Activated CD4-positive, alpha-beta T cell treated with anti-CD3 and anti-CD28 coated beads, Interleukin-2, amount 50 U/mL, for 4 hours (primary cell): ENCODE results near the gene ABCB10.

ENCODE experiments used
- DNase-seq, 2 experiments: peaks; one replicate each; pipeline ENCODE4 v3.0.0-alpha.2; 2020

ABCB10 gene

DNA sequence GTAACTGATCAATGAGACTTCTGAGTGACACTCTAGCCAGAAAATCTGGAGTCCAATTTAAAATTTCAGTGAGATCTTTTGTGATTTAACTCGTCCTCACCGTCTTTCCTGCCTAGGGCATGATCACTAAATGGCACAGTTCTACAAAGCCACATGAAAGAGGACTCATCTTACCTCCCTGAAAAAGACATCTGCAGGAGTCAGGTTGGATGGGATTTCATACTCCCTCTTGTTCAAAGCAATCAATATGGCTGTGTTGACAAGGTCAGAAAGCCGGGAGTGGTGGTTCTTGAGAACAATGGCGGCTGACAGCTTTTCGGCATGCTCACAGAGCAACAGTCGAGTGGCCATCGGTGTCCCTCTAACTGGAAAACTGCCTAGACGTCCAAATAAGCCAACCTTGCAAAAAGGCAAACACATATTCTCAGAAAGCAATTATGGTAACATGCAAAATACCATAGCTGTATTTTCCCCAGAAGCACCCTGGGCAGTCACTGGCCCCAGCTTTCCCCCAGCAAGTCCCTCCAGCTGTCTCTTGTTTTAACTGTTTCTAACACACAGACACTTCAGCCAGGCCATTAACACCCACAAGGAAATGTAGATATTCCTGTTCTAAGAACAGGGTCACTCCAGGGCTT is 88.0 kb downstream of the ABCB10 start:
- no peak for DNase-seq

DNA sequence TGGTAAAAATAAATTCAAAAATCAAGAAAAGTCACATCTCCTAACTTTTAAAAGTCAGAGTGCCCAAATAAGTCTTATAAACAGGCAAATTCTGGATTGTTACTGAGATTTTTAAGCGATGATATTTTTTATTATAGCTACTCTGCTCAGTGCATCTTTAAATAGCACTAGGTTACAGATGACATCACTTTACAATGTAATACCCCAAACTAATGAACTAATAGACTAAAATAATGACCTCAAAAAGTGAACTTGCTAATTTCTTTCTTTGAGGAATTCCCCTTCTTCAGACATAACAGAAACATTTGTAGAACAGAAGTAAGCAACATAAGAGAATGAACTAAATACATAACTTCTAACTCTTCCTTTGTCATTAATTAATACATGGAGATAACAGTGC is 91.6 kb downstream of the ABCB10 start:
- DNase-seq, result no peak
